GM18520 (cell line): ENCODE results near the gene PCDHB10.

Experiments
- ATAC-seq: cut with Tn5 transposase; IDR thresholded peaks from one replicate; pipeline ENCODE4 v1.9.1; 2021; ENCODE audit not compliant: unreplicated experiment

Gene PCDHB10

DNA sequence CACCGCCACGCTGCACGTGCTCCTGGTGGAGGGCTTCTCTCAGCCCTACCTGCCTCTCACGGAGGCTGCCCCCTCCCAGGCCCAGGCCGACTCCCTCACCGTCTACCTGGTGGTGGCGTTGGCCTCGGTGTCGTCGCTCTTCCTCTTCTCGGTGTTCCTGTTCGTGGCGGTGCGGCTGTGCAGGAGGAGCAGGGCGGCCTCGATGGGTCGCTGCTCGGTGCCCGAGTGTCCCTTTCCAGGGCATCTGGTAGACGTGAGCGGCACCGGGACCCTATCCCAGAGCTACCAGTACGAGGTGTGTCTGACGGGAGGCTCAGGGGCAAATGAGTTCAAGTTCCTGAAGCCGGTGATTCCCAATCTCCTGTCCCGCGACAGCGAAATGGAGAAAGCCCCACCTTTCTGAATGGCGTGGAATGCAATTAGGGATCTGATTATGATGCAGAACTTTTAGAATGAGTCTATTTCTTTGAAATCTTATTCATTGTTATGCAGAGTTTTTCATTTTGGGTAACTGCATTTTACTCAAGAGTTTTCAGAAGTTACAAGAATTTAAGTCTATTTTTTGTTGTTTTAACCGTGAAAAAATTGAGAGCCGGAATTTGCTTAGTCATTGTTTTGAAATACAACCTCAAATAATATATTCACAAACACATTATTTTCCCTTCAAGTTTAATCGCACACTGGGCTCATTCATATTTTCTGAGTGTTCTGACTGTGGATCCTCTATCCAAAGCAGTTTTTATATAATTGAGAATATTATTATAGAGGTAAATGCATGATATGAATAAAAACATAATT is 44.6 kb downstream of the PCDHB10 start:
- ATAC-seq: no peak

DNA sequence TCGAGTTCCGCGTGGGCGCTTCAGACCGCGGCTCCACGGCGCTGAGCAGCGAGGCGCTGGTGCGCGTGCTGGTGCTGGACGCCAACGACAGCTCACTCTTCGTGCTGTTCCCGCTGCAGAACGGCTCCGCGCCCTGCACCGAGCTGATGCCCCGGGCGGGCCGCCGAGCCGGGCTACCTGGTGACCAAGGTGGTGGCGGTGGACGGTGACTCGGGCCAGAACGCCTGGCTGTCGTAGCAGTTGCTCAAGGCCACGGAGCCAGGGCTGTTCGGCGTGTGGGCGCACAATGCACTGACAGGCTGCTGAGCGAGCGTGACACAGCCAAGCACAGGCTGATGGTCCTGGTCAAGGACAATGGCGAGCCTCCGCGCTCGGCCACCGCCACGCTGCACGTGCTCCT is 49.3 kb downstream of the PCDHB10 start:
- ATAC-seq: no peak
